ENCODE results near the gene RAB27B.
A peak's percentile ranks its signal among the peaks of the same experiment; 100 is the strongest.

The RAB27B gene

GRCh38 chr18:54932472-54932871 is 104.2 kb downstream of the RAB27B start:
- DNase-seq (ENCODE audit: low read depth): no peak
- no peak overlapping the region for H3K4me3 ChIP-seq (ENCODE audit: low read length)
- no peak for TF ChIP-seq CTCF (conservative IDR thresholded peaks at IDR 0.05; ENCODE audit: low read length)

- no peak for DNase-seq (ENCODE audit: low read depth)
- no peak overlapping the region for H3K4me3 ChIP-seq (ENCODE audit: low read length)
- TF ChIP-seq CTCF (conservative IDR thresholded peaks at IDR 0.05; ENCODE audit: low read length): no peak
These were observed 110.2 kb downstream of the RAB27B start for GRCh38 chr18:54938506-54938905.

- no peak for TF ChIP-seq CTCF (conservative IDR thresholded peaks at IDR 0.05; ENCODE audit: low read length)
- peak; percentile 5 for DNase-seq (ENCODE audit: low read depth)
- no peak overlapping the region for H3K4me3 ChIP-seq (ENCODE audit: low read length)
These were observed 111.2 kb downstream of the RAB27B start for GRCh38 chr18:54939361-54939917.

GRCh38 chr18:54942144-54942543 is 113.9 kb downstream of the RAB27B start:
- no peak for TF ChIP-seq CTCF (conservative IDR thresholded peaks at IDR 0.05; ENCODE audit: low read length)
- no peak overlapping the region for H3K4me3 ChIP-seq (ENCODE audit: low read length)
- DNase-seq (ENCODE audit: low read depth): no peak

- no peak for DNase-seq (ENCODE audit: low read depth)
- no peak for TF ChIP-seq CTCF (conservative IDR thresholded peaks at IDR 0.05; ENCODE audit: low read length)
- no peak overlapping the region for H3K4me3 ChIP-seq (ENCODE audit: low read length)
These were observed 114.3 kb downstream of the RAB27B start for GRCh38 chr18:54942569-54942968.
